ENCODE measurements around the gene SLC6A8.
"Not testable (repeated sequence)": the region's sequence is repeated elsewhere in the genome, so short reads cannot be mapped to it uniquely, and the experiment has no call there.

SLC6A8 gene

GRCh38 chrX:153672531-153673427, 14.9 kb upstream of the SLC6A8 start:
- no peak for DNase-seq

- no peak for DNase-seq
Measured at GRCh38 chrX:153673428-153674218, 14.1 kb upstream of the SLC6A8 start, which contains the start of gene PNCK. TSS of gene PNCK (minus strand) at chrX:153673813. CDS start at chrX:153673076, 737 bp downstream.

- no peak for DNase-seq
Measured at GRCh38 chrX:153674219-153674851, 13.4 kb upstream of the SLC6A8 start.

GRCh38 chrX:153681175-153681574, 6.6 kb upstream of the SLC6A8 start:
- no peak for DNase-seq

- not testable (repeated sequence) for DNase-seq
Measured at GRCh38 chrX:153683486-153683885, 4.2 kb upstream of the SLC6A8 start.

GRCh38 chrX:153684467-153685155, 3.1 kb upstream of the SLC6A8 start:
- DNase-seq, result no peak

- DNase-seq, result no peak
Measured at GRCh38 chrX:153685156-153685536, 2.6 kb upstream of the SLC6A8 start.

- DNase-seq, result no peak
Measured at GRCh38 chrX:153685751-153686696, 1.7 kb upstream of the SLC6A8 start.

GRCh38 chrX:153686711-153687110, 1.0 kb upstream of the SLC6A8 start:
- DNase-seq, result no peak

- no peak for DNase-seq
Measured at GRCh38 chrX:153688071-153688470, 345 bp downstream of the SLC6A8 start.

GRCh38 chrX:153688506-153688905, 780 bp downstream of the SLC6A8 start:
- DNase-seq, result no peak

GRCh38 chrX:153688911-153689590, 1.3 kb downstream of the SLC6A8 start:
- DNase-seq, result no peak

GRCh38 chrX:153689654-153690465, 2.1 kb downstream of the SLC6A8 start:
- DNase-seq, result no peak

- no peak for DNase-seq
Measured at GRCh38 chrX:153690466-153690865, 2.7 kb downstream of the SLC6A8 start.

GRCh38 chrX:153691032-153691827, 3.5 kb downstream of the SLC6A8 start:
- DNase-seq, result not testable (repeated sequence)

- DNase-seq, result no peak
Measured at GRCh38 chrX:153692003-153692402, 4.3 kb downstream of the SLC6A8 start.

- no peak for DNase-seq
Measured at GRCh38 chrX:153692611-153693156, 5.0 kb downstream of the SLC6A8 start.

- no peak for DNase-seq
Measured at GRCh38 chrX:153693216-153694086, 5.7 kb downstream of the SLC6A8 start.
